ENCODE data around the gene DAP.

- TF ChIP-seq CTCF (IDR thresholded peaks at IDR 0.05) (no peak), POLR2AphosphoS5 (IDR thresholded peaks at IDR 0.05) (no peak), POLR2A (IDR thresholded peaks at IDR 0.05; ENCODE audit: low read depth) (no peak), EP300 (IDR thresholded peaks at IDR 0.05) (no peak)
These were observed 131.4 kb downstream of the DAP start for GRCh38 chr5:10629682-10630081.

All from esophagus muscularis mucosa (tissue), 4 donors.